Fibroblast of lung (primary cell): ENCODE measurements around the gene TERC. TPM values are rescaled to one million over a fixed set of nuclear protein-coding genes. Genes with fewer than 3 reads are reported as not detected.
"Not testable (repeated sequence)": the region's sequence is repeated elsewhere in the genome, so short reads cannot be mapped to it uniquely, and the experiment has no call there.

ENCODE experiments used
- DNase-seq, 2 donors: peaks; one replicate each; pipeline versions ENCODE4 v3.0.0 to v3.0.0-alpha.2; 2010; ENCODE audit warnings: low read depth in 2 of 2
- H2AFZ ChIP-seq: 2 replicates; pipeline ENCODE4 v1.5.1; 2012; ENCODE audit warnings: low read length, control low read depth, inconsistent platforms
- H3K27ac ChIP-seq: 2 replicates; pipeline ENCODE4 v1.5.1; 2011; ENCODE audit warnings: low read length, control low read depth; ENCODE audit not compliant: insufficient read depth
- H3K27me3 ChIP-seq: 2 replicates; pipeline ENCODE4 v1.5.1; 2011; ENCODE audit warnings: mild to moderate bottlenecking, low read length; ENCODE audit not compliant: control insufficient read depth, insufficient read depth
- H3K36me3 ChIP-seq: 2 replicates; pipeline ENCODE4 v1.5.1; 2011; ENCODE audit warnings: low read length; ENCODE audit not compliant: control insufficient read depth, insufficient read depth
- H3K4me1 ChIP-seq: 2 replicates; pipeline ENCODE4 v1.5.1; 2011; ENCODE audit warnings: low read length; ENCODE audit not compliant: control insufficient read depth, insufficient read depth; ENCODE audit errors: extremely low read depth
- H3K4me2 ChIP-seq: 2 replicates; pipeline ENCODE4 v1.5.1; 2011; ENCODE audit warnings: low read length, control low read depth; ENCODE audit not compliant: insufficient read depth; ENCODE audit errors: extremely low read depth
- H3K4me3 ChIP-seq, 4 experiments: fragments of 200-600 bp in 1 of 4; sonication (generic) in 1 of 4; replicated peaks in 1 of 4; 2 replicates each; pipeline ENCODE4 v1.5.1; 2011 to 2016; ENCODE audit warnings: low read length in 4 of 4, low read depth in 3 of 4, mild to moderate bottlenecking in 3 of 4, control low read depth in 2 of 4, inconsistent platforms in 1 of 4, mixed read lengths in 1 of 4; ENCODE audit not compliant: insufficient read depth in 1 of 4; ENCODE audit errors: control extremely low read depth in 1 of 4
- H3K79me2 ChIP-seq: 2 replicates; pipeline ENCODE4 v1.5.1; 2012; ENCODE audit warnings: mild to moderate bottlenecking, low read length, inconsistent platforms; ENCODE audit not compliant: control insufficient read depth, insufficient read depth
- H3K9ac ChIP-seq: 2 replicates; pipeline ENCODE4 v1.5.1; 2011; ENCODE audit warnings: mild to moderate bottlenecking, low read length, control low read depth; ENCODE audit not compliant: insufficient read depth
- H3K9me3 ChIP-seq: 2 replicates; pipeline ENCODE4 v1.5.1; 2012; ENCODE audit warnings: low read depth, low read length; ENCODE audit not compliant: control insufficient read depth, insufficient read depth
- H4K20me1 ChIP-seq: 2 replicates; pipeline ENCODE4 v1.5.1; 2011; ENCODE audit warnings: low read length; ENCODE audit not compliant: control insufficient read depth, insufficient read depth; ENCODE audit errors: extremely low read depth
- CTCF ChIP-seq, 2 donors: IDR thresholded peaks in 1 of 2; conservative IDR thresholded peaks in 1 of 2; 1 replicate in 1 of 2; 2 replicates in 1 of 2; pipeline ENCODE4 v1.5.1; 2011 to 2012; ENCODE audit warnings: low read length in 2 of 2, control low read depth in 1 of 2, inconsistent platforms in 1 of 2, low read depth in 1 of 2, mild to moderate bottlenecking in 1 of 2
- EZH2 ChIP-seq: IDR thresholded peaks from 2 replicates; pipeline ENCODE4 v1.5.1; 2012; ENCODE audit warnings: low read length, control low read depth, mild to moderate bottlenecking; ENCODE audit errors: missing control alignments
- polyA plus RNA-seq, 2 donors: library from polyadenylated mRNA; depleted of rRNA in 1 of 2; stranded (reverse) in 1 of 2; unstranded in 1 of 2; fragments of >200 nt; gene quantifications; 2 replicates each; pipeline ENCODE4 v1.2.1, GENCODE V29; 2011 to 2012; ENCODE audit warnings: missing spikeins in 1 of 2
- total RNA-seq: library from RNA; depleted of rRNA; stranded (reverse); fragments of >200 nt; gene quantifications from 2 replicates; pipeline ENCODE4 v1.2.1, GENCODE V29; 2014

Gene TERC
- total and polyA plus RNA-seq, 2 donors (not counting 1 experiment from before 2014, with no cell fraction given): 0.39 to 457 TPM

GRCh38 chr3:169744366-169745054 lies 20.4 kb downstream of the TERC start:
- no peaks in the 10 kb centered on the region for H3K79me2 ChIP-seq
- no peaks in the 10 kb centered on the region for H3K36me3 ChIP-seq
- H3K4me3 ChIP-seq: no peak overlapping the region
- H2AFZ ChIP-seq: no peak overlapping the region
- TF ChIP-seq CTCF (conservative IDR thresholded peaks at IDR 0.05 in 1 of 2, IDR thresholded peaks at IDR 0.05 in 1 of 2; ENCODE audit: low read depth in 1 of 2, low read length in 2 of 2): peak; percentile 11 to 43
- no peak for TF ChIP-seq EZH2
- no peak overlapping the region for H3K4me2 ChIP-seq
- H4K20me1 ChIP-seq: no peaks in the 10 kb centered on the region
- no peaks in the 10 kb centered on the region for H3K27me3 ChIP-seq
- H3K27ac ChIP-seq: no peak overlapping the region
- peak; percentile 20 to 77 for DNase-seq
- no peaks in the 10 kb centered on the region for H3K4me1 ChIP-seq
- no peaks in the 10 kb centered on the region for H3K9me3 ChIP-seq
- H3K9ac ChIP-seq: no peak overlapping the region

GRCh38 chr3:169739067-169739466 lies 25.8 kb downstream of the TERC start:
- Histone ChIP-seq H3K4me1 (no peaks in the 10 kb centered on the region), H3K9me3 (no peaks in the 10 kb centered on the region), H3K4me3 (no peak overlapping the region), H3K27me3 (no peaks in the 10 kb centered on the region), H4K20me1 (no peaks in the 10 kb centered on the region), H3K79me2 (no peaks in the 10 kb centered on the region), H3K27ac (no peak overlapping the region), H3K9ac (no peak overlapping the region), H3K36me3 (no peaks in the 10 kb centered on the region), H2AFZ (no peak overlapping the region), H3K4me2 (no peak overlapping the region)
- TF ChIP-seq CTCF (conservative IDR thresholded peaks at IDR 0.05 in 1 of 2, IDR thresholded peaks at IDR 0.05 in 1 of 2; ENCODE audit: low read depth in 1 of 2, low read length in 2 of 2) (no peak), EZH2 (no peak)
- DNase-seq: no peak

- not testable (repeated sequence) for H3K79me2 ChIP-seq, H3K27ac ChIP-seq, H3K9ac ChIP-seq, H3K36me3 ChIP-seq, DNase-seq, H2AFZ ChIP-seq, H3K27me3 ChIP-seq, H3K4me3 ChIP-seq, H3K9me3 ChIP-seq, H3K4me1 ChIP-seq, H3K4me2 ChIP-seq, H4K20me1 ChIP-seq
Observed at GRCh38 chr3:169731857-169732256, 33.0 kb downstream of the TERC start.
